ENCODE measurements around the gene TNFRSF1A. TPM values are rescaled to one million over a fixed set of nuclear protein-coding genes. Genes with fewer than 3 reads are reported as not detected.

TNFRSF1A gene
- total RNA-seq, 1 experiment from 2014 or later: 79.0 TPM

- Histone ChIP-seq H3K4me1 (peaks cover 33% of the 10 kb centered on the region), H3K4me3 (ENCODE audit: low read depth, low read length) (no peak overlapping the region), H3K27me3 (replicated peaks; ENCODE audit: control insufficient read depth, insufficient read depth, low read length) (no peaks in the 10 kb centered on the region), H3K36me3 (ENCODE audit: control insufficient read depth, insufficient read depth, low read length) (peaks cover 3% of the 10 kb centered on the region; the same call in 1 of the 2 replicates), H3K9me3 (no peaks in the 10 kb centered on the region)
- peak overlapping the region; percentile 66 for H3K27ac Mint-ChIP-seq (ENCODE audit: unreplicated experiment)
- no peaks in the 10 kb centered on the region for H3K27me3 Mint-ChIP-seq (ENCODE audit: insufficient read depth, unreplicated experiment)
- no peaks in the 10 kb centered on the region for H3K9me3 Mint-ChIP-seq (ENCODE audit: unreplicated experiment)
- no TSS peak for BruUV-seq (replicated peaks)
- ChIA-PET CTCF (no interaction called here), POLR2A (no interaction called here)
- H3K4me3 Mint-ChIP-seq (ENCODE audit: unreplicated experiment): no peak overlapping the region
- intact Hi-C loops (cut with micrococcal nuclease; ENCODE audit: unreplicated experiment): no loop called here
- no peak for DNase-seq
- TF ChIP-seq, protein P1, sequence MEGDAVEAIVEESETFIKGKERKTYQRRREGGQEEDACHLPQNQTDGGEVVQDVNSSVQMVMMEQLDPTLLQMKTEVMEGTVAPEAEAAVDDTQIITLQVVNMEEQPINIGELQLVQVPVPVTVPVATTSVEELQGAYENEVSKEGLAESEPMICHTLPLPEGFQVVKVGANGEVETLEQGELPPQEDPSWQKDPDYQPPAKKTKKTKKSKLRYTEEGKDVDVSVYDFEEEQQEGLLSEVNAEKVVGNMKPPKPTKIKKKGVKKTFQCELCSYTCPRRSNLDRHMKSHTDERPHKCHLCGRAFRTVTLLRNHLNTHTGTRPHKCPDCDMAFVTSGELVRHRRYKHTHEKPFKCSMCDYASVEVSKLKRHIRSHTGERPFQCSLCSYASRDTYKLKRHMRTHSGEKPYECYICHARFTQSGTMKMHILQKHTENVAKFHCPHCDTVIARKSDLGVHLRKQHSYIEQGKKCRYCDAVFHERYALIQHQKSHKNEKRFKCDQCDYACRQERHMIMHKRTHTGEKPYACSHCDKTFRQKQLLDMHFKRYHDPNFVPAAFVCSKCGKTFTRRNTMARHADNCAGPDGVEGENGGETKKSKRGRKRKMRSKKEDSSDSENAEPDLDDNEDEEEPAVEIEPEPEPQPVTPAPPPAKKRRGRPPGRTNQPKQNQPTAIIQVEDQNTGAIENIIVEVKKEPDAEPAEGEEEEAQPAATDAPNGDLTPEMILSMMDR (IDR thresholded peaks at IDR 0.05; ENCODE audit: insufficient read depth in 1 of 2, low read depth in 1 of 2, low read length in 1 of 2, severe bottlenecking in 1 of 2, unreplicated experiment in 1 of 2): no peak
- peaks cover 79% of the 10 kb centered on the region for H3K36me3 Mint-ChIP-seq (ENCODE audit: insufficient read depth, unreplicated experiment)
- H3K4me1 Mint-ChIP-seq (ENCODE audit: low read depth, unreplicated experiment): peaks cover 7% of the 10 kb centered on the region
These were observed 8.3 kb downstream of the TNFRSF1A start for GRCh38 chr12:6333566-6333965.

DNA sequence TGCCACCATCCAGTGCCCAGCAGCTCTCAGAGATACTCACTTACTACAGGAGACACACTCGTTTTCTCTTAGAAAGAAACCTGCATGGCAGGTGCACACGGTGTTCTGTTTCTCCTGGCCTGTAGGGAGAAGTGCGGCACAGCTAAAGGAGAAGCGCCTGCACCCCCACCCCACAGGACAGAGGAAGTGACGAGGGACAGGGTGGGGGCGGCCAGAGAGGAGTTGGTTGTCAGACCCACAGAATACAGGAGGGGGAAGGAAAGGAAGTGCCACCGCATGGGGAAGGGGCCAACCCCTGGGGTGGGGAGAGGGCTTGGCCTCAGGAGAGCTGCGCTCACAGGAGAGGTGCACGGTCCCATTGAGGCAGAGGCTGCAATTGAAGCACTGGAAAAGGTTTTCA is 8.8 kb downstream of the TNFRSF1A start:
- H3K9me3 Mint-ChIP-seq (ENCODE audit: unreplicated experiment): no peaks in the 10 kb centered on the region
- ChIA-PET CTCF (no interaction called here), POLR2A (no interaction called here)
- BruUV-seq (replicated peaks): no TSS peak
- Histone ChIP-seq H3K36me3 (ENCODE audit: control insufficient read depth, insufficient read depth, low read length) (peaks cover 3% of the 10 kb centered on the region; the same call in 1 of the 2 replicates), H3K27me3 (replicated peaks; ENCODE audit: control insufficient read depth, insufficient read depth, low read length) (no peaks in the 10 kb centered on the region), H3K4me3 (ENCODE audit: low read depth, low read length) (no peak overlapping the region), H3K9me3 (no peaks in the 10 kb centered on the region), H3K4me1 (peaks cover 31% of the 10 kb centered on the region)
- no peak for DNase-seq
- H3K36me3 Mint-ChIP-seq (ENCODE audit: insufficient read depth, unreplicated experiment): peaks cover 85% of the 10 kb centered on the region
- peak overlapping the region; percentile 66 for H3K27ac Mint-ChIP-seq (ENCODE audit: unreplicated experiment)
- H3K4me1 Mint-ChIP-seq (ENCODE audit: low read depth, unreplicated experiment): peaks cover 7% of the 10 kb centered on the region
- intact Hi-C loops (cut with micrococcal nuclease; ENCODE audit: unreplicated experiment): no loop called here
- TF ChIP-seq, protein P1 (IDR thresholded peaks at IDR 0.05; ENCODE audit: insufficient read depth in 1 of 2, low read depth in 1 of 2, low read length in 1 of 2, severe bottlenecking in 1 of 2, unreplicated experiment in 1 of 2): no peak
- no peaks in the 10 kb centered on the region for H3K27me3 Mint-ChIP-seq (ENCODE audit: insufficient read depth, unreplicated experiment)
- H3K4me3 Mint-ChIP-seq (ENCODE audit: unreplicated experiment): no peak overlapping the region

GRCh38 chr12:6332459-6332858 is 9.4 kb downstream of the TNFRSF1A start:
- no TSS peak for BruUV-seq (replicated peaks)
- no peak for DNase-seq

More at GRCh38 chr12:6332459-6332858, 9.4 kb downstream of the TNFRSF1A start:
- Mint-ChIP-seq H3K4me3 (ENCODE audit: unreplicated experiment) (no peak overlapping the region), H3K4me1 (ENCODE audit: low read depth, unreplicated experiment) (peaks cover 7% of the 10 kb centered on the region), H3K36me3 (ENCODE audit: insufficient read depth, unreplicated experiment) (peaks cover 90% of the 10 kb centered on the region), H3K9me3 (ENCODE audit: unreplicated experiment) (no peaks in the 10 kb centered on the region), H3K27ac (ENCODE audit: unreplicated experiment) (no peak overlapping the region), H3K27me3 (ENCODE audit: insufficient read depth, unreplicated experiment) (no peaks in the 10 kb centered on the region)
- CTCF ChIA-PET: no interaction called here
- POLR2A ChIA-PET: no interaction called here
- TF ChIP-seq, protein P1 (IDR thresholded peaks at IDR 0.05; ENCODE audit: insufficient read depth in 1 of 2, low read depth in 1 of 2, low read length in 1 of 2, severe bottlenecking in 1 of 2, unreplicated experiment in 1 of 2): no peak
- Histone ChIP-seq H3K27me3 (replicated peaks; ENCODE audit: control insufficient read depth, insufficient read depth, low read length) (no peaks in the 10 kb centered on the region), H3K36me3 (ENCODE audit: control insufficient read depth, insufficient read depth, low read length) (peaks cover 2% of the 10 kb centered on the region; the same call in 1 of the 2 replicates), H3K4me3 (ENCODE audit: low read depth, low read length) (no peak overlapping the region), H3K9me3 (no peaks in the 10 kb centered on the region), H3K4me1 (peaks cover 25% of the 10 kb centered on the region)
- intact Hi-C loops (cut with micrococcal nuclease; ENCODE audit: unreplicated experiment): no loop called here

Measured in Caco-2 (cell line).